Kidney capillary endothelial cell (primary cell): Measurements from ENCODE around the gene LBX1.
A peak's percentile ranks its signal among the peaks of the same experiment; 100 is the strongest.

ENCODE experiments used
- DNase-seq: peaks from one replicate; pipeline ENCODE4 v3.0.0-alpha.2; 2018; ENCODE audit warnings: low spot score

Gene LBX1, protein sequence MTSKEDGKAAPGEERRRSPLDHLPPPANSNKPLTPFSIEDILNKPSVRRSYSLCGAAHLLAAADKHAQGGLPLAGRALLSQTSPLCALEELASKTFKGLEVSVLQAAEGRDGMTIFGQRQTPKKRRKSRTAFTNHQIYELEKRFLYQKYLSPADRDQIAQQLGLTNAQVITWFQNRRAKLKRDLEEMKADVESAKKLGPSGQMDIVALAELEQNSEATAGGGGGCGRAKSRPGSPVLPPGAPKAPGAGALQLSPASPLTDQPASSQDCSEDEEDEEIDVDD

DNA sequence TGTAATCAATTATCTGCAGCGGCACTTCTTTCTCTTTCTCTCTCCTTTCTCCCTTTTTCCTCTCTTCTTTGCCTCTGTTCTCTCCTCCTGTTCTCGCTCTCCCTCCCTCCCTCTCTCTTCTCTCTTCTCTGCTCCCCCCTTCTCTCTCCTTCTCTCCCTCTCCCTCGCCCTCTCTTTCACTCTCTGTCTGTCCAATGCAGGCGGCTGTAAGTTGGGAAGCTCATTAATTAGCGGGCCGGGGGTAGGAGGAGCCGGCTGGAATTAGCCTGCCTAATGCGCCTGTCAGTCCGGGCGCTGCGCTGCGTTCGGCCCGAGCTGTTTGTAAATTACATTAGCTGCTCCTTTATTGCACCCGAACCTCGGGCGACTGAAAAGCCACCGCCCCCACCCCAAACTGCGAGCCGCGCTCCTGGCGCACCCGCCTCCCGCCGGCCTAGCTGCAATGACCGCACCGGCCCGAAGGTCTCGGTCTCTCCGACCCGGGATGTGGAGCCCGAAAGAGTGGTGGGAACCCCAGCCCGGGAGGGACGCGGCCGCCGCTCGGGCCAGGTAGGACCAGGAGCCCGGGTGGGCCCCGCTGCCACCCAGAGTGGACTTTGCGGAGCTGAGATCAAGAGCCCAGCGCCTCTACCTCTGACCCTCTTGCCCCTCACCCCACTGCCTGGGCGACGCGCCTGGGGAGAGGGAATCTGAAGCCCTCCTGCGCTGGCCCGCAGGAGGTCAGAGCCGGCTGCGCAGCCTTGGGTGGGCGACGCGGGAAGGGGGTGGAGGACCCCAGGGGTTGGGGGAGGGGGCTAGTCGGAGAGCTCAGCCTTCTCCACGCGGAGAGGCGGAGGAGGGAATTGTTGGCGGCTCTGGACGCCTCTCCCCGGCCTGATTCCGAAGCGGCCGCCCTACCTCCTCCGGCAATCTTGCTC is at the start of gene LBX1:
LBX1 (minus strand) TSS at position 198 of the 917 bp plus-strand sequence. CDS start 648 bp downstream, outside the sequence.
- no peak for DNase-seq

DNA sequence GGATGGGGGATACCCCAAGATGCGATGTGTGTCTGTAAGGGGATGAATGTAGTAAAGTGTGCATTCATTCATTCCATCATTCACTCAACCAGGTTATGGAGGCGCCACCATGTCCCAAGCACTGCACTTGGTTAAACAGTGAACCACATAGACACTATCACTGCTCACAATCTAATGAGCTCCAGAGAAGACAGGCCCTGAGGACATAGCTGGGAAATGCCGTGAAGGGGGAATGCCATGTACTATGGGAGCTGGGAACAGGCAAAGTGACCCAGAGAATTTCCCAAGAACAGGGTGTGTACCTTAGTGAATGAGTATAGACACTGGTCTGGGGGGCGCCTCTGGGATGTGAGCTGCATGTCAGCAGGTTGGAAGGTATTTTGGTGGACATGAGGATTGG is 44.5 kb upstream of the LBX1 start:
- DNase-seq, result no peak

DNA sequence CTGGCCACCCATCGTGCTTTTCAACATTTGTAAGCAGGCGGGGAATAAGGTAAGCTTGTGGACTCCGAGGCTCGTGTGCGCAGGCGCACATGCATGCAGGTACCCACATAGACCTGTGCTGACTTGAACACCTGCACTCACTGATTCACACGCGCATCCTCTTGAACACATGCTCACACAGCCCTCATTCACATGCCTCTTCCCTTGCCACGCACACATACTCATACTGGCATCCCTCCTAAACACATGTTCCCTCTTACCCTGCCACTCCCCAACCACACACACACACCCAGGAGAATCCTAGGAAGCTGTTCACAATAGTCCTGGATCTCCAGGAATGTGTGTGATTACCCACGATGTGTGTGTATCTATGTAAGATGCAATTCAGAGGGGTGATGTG is 44.1 kb upstream of the LBX1 start:
- no peak for DNase-seq

DNA sequence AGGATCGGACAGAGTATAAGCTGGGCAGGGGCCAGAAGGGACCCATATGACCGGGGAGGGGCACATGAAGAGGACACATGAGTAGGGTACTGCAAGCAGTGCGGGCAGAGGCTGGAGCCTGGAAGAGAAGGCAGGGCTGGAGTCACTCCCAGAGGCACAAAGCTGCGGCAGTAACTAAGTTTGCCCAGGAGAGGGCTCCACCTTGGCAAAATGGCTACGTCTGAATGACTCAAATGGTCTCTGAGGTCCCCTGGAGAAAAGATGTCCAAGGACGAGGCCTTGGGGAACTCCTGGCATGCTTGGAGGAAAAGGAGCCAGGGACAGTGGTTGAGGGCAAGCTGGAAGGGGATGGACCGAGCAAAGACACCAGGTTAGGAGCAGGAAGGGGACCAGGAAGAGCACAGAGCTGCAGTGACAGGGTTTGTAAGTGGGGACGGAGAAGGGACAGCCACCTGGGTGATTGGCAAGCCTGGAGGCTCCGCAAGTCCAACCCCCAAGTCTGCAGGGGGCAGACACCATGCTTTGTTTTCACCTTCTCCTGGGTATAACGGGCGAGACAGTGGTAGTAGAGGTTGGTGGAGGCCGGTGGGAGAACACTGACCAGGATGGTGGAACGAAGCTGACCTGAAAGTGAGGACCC is 43.1 kb upstream of the LBX1 start:
- peak; percentile 52 for DNase-seq

DNA sequence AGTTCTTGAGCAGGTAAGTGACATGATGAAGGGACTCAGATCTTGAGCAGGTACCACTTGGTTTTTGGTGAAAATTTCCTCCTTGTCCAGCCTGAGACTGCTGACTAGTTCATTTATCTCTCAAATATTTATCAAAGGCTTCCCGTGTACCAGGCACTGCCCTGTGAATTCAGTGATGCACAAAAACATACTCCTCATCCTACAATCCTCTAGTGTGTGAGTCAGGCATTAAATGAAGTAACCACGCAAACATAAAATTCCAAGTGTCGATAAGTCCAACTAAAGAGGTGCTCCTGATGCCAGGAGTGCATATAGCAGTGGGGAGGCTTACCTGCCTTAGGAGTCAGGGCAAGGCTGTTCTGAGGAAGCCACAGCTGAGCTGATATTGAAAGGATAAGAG is 41.5 kb upstream of the LBX1 start:
- DNase-seq, result no peak

DNA sequence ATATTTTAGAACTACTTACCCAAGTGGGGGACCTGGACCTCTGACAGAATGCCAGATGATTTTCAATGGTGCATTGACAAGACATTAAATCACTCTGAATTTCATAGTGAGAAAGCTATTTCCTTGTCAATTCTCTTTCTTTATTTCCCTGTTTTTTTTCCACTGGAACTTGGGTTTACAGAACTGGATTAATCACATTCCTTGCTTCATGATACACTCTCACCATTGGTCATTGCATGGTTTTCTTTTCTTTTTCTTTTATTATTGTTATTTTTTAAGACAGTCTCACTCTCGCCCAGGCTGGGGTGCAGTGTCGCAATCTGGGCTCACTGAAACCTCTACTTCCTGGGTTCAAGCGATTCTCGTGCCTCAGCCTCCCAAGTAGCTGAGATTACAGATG is 38.5 kb upstream of the LBX1 start:
- DNase-seq, result no peak

DNA sequence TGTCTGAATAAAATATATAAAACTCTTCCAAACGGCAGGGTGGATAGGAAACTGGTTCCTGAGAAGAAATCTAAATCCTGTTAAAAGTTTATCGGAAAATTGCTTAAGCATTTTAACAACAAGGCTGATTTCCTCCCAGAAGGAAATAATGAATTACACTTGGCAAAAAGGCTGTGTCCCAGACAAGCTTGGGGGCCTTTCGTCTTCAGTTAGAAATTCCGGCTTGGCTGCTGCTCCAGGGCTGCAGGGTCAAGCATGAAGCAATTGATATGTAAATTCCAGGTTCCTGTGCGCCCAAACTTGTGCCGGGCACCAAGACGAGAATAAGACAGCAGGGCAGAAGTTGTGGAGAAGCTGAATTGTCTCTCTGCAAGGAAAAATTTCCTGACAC is 38.0 kb upstream of the LBX1 start:
- DNase-seq, result no peak

DNA sequence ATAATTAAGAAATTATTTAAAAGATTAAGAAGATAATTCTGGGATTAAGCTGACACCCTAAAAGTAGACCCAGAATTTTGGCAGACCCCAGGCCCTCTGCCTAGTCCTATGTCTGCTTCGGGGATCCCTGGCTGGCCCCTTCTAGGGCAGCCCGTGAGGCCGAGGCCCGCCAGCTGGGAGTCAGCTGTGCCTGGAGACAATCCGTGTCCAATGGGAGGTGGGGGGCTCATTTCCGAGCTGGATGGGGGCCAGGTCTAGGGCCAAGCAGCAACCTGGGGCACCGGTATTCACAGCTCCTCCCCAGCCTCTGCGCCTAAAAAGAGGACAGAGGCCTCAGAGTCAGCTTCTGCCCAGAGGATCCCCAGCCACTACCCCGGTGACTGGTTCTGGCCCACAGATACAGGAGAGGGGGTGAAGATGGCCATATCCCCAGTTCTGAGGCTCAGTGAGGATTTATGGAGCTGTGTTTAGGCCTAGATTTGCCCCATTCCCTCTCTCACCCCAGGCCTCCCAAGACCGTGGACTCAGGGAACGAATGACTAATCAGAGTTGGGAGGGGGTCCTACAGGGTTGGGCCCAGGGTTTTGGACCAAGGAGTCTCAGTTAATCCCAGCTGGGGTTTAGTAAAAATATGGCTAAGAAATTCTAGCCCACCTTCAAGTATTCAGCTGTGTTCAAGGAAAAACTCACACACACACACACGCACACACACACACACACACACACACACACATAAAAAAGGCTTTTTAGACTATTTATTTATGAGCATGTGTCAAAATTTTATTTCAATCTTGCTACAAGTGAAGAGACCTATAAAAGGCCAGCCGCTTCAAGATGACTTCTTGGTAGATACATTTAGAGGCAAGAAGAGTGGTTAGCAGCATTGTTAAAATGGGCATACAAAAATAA is 37.4 kb upstream of the LBX1 start:
- no peak for DNase-seq

DNA sequence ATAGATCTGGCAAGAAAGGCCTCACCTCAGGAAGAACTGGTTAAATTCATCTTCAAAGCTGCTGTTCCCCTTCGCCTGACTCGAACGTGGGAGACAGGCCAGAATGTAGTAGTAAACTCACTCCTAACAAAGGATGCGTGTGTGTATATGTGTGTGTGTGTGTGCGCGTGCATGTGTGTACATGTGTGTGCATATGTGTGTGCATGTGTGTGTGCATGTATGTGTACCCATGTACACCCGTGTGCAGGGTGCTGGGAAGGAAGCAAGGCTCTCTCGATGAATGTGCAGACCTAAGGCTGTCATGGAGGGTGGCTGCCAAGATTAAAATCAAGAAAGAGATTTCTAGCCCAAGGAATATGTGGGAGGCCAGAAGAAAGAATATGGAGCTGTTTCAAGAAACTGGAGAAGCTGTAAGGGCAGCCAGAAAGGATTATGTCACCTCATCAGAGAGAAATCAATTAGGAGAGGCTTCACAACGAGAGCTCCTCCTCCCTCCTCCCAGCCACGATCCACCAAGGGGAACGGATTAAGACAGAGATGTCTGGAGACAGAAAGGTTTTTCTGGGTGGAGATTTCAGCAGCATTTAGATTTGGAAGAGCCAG is 34.0 kb upstream of the LBX1 start:
- DNase-seq, result no peak

DNA sequence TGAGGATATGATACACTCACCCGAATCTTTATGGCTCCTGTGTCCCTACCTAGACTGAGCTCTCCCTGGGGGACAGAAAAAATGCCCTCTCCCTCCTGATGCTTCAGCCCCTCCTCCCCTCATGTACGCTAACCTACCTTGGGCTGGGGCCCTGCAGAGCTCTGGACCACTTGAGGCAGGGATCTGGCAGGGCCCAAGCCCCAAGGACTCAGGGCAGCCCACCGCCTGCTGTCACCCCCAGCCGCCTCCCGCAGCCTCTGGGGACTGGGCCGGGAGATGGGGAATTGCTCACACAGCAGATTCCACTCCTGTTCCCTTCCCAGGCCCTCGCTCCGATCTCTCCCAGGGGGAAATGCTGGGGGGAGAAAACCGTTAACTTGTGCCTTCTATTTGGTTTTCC is 32.9 kb upstream of the LBX1 start:
- DNase-seq, result no peak

DNA sequence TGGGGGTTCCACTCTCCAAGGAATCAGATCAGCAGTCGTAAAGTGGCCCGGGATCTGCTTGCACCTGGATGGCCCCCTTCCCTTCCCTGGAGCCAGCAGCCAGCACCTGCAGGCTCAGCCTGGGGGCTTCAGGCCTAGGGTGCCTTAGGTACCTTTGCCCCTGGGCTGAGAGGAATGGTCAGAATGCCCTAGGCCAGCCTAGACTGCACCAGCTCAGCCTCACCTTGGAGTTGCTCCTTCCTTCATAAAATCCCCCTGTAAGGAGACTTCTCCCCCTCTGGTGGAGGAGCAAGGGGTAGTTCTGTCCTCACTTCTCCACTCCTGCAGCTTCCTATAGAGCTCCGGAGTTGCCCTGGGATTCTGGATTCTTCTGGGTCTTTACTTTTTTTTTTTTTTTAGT is 32.4 kb upstream of the LBX1 start:
- no peak for DNase-seq

DNA sequence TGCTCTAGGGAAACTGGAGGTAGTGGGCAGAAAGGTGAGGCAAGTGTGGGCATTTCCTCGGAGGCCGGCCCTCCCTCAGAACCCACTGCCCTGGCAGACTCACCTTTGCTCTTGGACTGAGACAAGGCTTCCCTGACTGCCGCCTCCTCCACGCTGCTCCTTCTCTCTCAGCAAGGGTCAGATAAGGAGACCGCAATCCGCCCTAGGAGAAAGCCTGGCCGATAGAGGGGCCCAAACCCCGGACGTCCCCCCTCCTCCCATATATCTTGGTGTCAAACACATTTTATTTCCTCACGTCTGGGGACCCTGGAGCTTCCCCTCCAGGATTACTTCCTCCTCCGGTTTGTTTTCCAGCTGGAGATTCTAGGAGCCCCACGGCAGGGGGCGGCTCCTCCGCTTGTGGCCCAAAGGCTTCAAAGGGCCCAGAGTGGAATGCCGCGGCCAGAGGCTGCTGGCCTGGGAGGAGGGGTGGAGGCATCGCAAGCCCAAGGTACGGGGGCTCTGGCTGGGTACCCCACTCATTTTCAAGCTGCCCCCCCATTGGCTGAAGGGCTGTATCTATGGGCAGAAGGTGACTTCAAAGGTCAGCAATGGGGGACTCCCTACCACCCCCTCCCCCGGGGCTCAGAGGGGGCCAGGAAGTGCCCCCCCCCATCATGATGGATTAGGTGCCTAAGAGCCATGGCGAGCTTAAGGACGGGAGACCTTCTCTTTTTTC is 31.7 kb upstream of the LBX1 start:
- DNase-seq, result no peak

DNA sequence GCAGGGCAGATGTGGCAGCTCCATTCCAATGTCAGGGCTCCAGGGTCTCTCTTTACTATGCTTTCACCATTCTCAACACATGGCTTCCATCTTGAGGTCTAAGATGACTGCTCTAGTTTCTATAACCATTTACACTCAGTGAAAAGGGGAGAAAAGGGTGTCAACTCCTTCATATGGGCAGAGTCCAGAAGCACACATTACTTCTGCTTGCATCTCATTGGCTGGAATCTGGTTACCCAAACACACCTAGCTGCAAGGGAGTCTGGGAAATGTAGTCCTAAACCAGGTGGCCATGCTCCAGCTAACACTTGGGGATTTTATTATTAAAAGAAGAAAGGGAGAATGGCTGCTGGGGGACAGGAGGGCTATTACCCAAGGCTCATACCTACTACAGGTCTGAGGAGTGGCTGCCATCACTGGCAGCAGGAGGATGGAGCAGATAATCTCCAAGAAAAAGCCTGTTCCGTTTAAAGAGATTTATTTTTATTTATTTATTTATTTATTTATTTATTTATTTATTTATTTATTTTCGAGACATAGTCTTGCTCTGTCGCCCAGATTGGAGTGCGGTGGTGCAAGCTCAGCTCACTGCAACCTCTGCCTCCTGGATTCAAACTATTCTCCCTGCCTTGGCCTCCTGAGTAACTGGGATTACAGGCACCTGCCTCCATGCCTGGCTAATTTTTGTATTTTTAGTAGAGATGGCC is 29.1 kb upstream of the LBX1 start:
- DNase-seq, result no peak

DNA sequence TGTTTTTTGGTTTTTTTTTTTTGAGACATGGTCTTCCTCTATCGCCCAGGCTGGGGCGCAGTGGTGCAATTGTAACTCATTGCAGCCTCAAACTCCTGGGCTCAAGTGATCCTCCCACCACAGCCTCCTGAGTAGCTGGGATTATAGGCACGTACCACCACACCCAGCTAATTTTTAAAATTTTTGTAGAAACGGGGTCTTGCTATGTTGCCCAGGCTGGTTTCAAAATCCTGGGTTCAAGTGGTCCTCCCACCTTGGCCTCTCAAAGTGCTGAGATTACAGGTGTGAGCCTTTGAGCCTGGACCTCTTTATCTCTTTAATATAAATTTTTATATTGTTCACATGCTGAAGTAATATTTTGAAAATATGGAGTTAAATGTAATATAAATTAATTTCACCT is 28.2 kb upstream of the LBX1 start:
- no peak for DNase-seq

DNA sequence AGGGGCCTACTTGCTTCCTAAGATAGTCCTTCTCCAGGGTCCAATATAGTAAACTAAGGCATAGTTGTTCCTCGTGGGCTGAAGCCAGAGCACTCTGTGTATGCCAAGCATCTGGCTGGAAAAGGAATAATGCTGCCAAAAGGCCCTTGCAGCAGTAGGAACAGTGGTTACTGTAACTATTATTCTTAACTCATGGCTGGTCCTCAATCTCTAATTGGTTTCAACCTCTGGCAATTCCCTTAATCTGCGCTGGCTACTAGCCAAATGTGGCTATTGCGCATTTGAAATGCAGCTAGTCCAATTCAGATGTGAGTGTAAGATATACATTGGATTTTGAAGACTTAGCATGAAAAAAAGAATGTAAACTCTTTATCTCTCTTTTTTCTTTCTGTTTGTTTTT is 27.8 kb upstream of the LBX1 start:
- DNase-seq, result no peak

DNA sequence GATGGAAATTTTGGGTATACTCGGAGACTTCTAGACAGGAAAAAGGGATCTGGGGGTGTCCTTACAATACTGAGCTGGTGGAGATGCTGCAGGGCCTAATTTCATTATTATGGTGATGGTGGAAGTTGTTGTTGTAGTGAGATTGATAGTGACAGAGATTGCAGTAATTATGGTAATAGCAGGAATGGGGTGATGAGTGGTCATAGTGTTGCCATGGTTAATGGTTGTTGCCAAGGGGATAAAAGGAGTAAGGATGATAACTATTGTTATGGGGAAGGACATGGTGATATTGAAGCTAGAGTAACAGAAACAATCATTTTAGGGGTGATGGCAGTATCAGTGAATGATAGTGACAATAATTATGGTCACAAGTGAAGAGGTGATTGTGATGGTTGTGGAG is 27.1 kb upstream of the LBX1 start:
- DNase-seq, result no peak

DNA sequence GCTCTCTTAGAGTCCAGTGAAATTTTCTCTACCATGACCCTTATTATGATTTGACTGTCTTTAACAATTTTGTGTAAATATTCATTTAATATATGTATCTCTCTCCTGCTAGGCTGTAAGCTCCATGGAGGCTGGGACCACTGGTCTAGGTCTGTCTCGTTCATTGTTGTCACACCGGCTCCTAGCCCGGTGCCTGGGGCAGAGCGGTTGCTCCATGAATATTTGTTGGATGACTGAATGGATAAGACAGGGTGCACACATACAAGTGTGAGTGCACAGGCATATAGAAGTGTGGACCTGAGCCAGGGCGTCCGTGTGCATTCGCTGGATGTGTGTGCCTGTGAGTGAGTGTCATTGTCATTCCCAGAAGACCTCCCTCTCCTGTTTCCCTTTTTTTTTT is 20.9 kb upstream of the LBX1 start:
- DNase-seq, result no peak

DNA sequence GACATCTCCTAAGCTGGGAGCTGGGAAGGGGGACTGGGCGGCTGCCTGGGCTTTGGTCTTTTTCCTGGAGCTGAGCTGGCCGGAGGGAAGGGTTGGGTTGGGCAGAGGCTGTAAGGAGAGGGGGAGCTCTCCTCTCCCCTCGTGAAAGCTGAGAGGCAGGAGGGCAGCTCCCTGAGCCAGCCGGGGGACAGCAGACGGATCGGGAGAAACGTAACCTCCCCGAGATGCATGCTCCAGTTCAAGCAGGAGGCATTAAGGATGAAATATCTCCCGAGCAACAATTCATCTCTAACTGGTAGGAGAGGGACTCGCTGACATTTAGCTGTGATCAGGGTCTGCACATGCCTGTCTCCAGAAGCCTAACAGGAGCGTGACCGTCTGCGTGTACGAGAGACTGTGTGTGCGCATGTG is 19.9 kb upstream of the LBX1 start:
- no peak for DNase-seq

DNA sequence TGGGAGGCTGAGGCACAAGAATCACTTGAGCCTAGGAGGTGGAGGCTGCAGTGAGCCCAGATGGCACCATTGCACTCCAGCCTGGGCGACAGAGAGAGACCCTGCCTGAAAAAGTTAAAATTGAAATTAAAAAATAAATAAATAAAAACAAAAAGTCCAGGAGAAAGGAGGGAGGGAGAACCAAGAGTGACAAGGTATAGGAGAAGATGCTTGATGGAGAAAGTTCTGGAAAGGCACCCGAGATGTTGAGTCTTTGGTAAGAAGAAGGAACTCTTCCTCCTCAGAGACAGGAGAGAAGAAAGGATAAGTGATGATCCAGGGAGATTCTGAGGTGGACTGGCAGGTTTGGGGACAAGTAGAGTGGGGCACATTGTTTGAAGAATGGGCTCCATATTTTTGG is 17.4 kb upstream of the LBX1 start:
- no peak for DNase-seq

DNA sequence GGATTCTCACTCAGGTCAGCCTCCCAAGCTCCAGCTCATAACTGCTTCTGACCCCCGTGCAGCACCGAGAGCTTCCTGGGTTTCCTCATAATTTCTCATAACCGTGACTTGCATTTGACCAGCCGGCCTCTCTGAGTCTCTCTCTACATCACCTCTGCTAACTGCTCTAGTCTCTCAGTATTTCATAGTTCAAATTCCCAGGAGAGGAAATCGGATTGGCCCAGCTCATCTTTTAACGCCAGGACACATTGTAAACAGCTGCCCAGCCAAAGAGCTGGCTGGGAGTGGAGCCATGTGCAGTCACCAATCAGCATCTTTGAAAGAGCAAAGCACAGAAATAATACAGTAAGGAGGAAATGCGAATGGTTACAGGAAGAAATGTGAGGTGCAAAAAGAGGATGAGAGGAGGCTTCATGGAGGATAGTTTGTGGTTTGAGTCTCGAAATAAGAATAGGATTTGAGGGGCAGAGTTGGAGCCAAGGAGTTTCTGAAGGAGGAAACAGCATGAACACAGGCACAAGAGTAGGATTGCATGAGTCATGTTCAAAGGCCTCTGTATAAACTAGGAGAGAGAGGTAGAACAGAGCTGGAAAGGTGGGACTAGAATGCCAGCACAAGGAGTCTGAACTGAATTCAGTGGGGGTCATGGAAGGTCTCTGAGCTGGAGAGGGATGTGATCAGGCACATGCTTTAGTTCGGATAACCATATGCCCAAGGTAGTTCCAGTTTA is 15.2 kb upstream of the LBX1 start:
- DNase-seq, result no peak
